Endothelial cell (in vitro differentiated cells): ENCODE results near the gene DVL1. TPM values are rescaled to one million over a fixed set of nuclear protein-coding genes. Genes with fewer than 3 reads are reported as not detected.
A peak's percentile ranks its signal among the peaks of the same experiment; 100 is the strongest.

Experiments
- DNase-seq: peaks from one replicate; pipeline ENCODE4 v3.0.0; 2021; ENCODE audit warnings: low spot score
- H3K27ac Mint-ChIP-seq: one replicate; pipeline ENCODE4 v1.8.0; 2021; ENCODE audit warnings: mixed read lengths, inconsistent platforms; ENCODE audit not compliant: unreplicated experiment
- H3K27me3 Mint-ChIP-seq: one replicate; pipeline ENCODE4 v1.8.0; 2021; ENCODE audit warnings: mild to moderate bottlenecking, moderate library complexity, mixed read lengths, inconsistent platforms; ENCODE audit not compliant: unreplicated experiment
- H3K36me3 Mint-ChIP-seq: one replicate; pipeline ENCODE4 v1.8.0; 2021; ENCODE audit warnings: mild to moderate bottlenecking, low read depth, mixed read lengths, inconsistent platforms; ENCODE audit not compliant: unreplicated experiment
- H3K4me1 Mint-ChIP-seq: one replicate; pipeline ENCODE4 v1.8.0; 2021; ENCODE audit warnings: mild to moderate bottlenecking, mixed read lengths, inconsistent platforms; ENCODE audit not compliant: unreplicated experiment
- H3K4me3 Mint-ChIP-seq: one replicate; pipeline ENCODE4 v1.8.0; 2021; ENCODE audit warnings: mild to moderate bottlenecking, mixed read lengths, inconsistent platforms; ENCODE audit not compliant: unreplicated experiment
- H3K9me3 Mint-ChIP-seq: one replicate; pipeline ENCODE4 v1.8.0; 2021; ENCODE audit warnings: mixed read lengths, inconsistent platforms; ENCODE audit not compliant: unreplicated experiment
- CTCF ChIP-seq: fragments of 200-600 bp; sonication (generic); IDR thresholded peaks from one replicate; pipeline ENCODE4 v1.5.0; 2021; ENCODE audit warnings: antibody characterized with exemption; ENCODE audit not compliant: unreplicated experiment
- total RNA-seq: library from RNA; stranded (reverse); fragmentation: NEBNext Ultra II Directional; extraction: Animal tissue kit (Norgen Biotek cat#: 25700); gene quantifications from one replicate; pipeline ENCODE4 v1.2.1, GENCODE V29; 2021; ENCODE audit not compliant: unreplicated experiment

Gene DVL1
- total RNA-seq, 1 donor from 2014 or later, result 26.7 TPM

- TF ChIP-seq CTCF, result peak; percentile 66
- H3K4me3 Mint-ChIP-seq, result no peak overlapping the region
- peaks cover 4% of the 10 kb centered on the region for H3K27me3 Mint-ChIP-seq
- H3K9me3 Mint-ChIP-seq, result no peaks in the 10 kb centered on the region
- no peaks in the 10 kb centered on the region for H3K36me3 Mint-ChIP-seq
- H3K27ac Mint-ChIP-seq, result no peak overlapping the region
- H3K4me1 Mint-ChIP-seq, result no peaks in the 10 kb centered on the region
- DNase-seq, result peak; percentile 75
These were observed 57.4 kb downstream of the DVL1 start for GRCh38 chr1:1291548-1292441.

- Mint-ChIP-seq H3K27ac (no peak overlapping the region), H3K27me3 (peaks cover 4% of the 10 kb centered on the region), H3K9me3 (no peaks in the 10 kb centered on the region), H3K36me3 (no peaks in the 10 kb centered on the region), H3K4me1 (no peaks in the 10 kb centered on the region), H3K4me3 (no peak overlapping the region)
- no peak for TF ChIP-seq CTCF
- DNase-seq, result no peak
These were observed 58.1 kb downstream of the DVL1 start for GRCh38 chr1:1291023-1291528.

GRCh38 chr1:1290238-1290731 lies 58.9 kb downstream of the DVL1 start:
- peak; percentile 87 for DNase-seq
- TF ChIP-seq CTCF, result peak; percentile 50
- no peak overlapping the region for H3K4me3 Mint-ChIP-seq

GRCh38 chr1:1287288-1288110 lies 61.7 kb downstream of the DVL1 start:
- H3K36me3 Mint-ChIP-seq, result no peaks in the 10 kb centered on the region
- H3K4me3 Mint-ChIP-seq, result no peak overlapping the region
- DNase-seq, result no peak
- H3K27me3 Mint-ChIP-seq, result peaks cover 8% of the 10 kb centered on the region
- H3K9me3 Mint-ChIP-seq, result no peaks in the 10 kb centered on the region
- no peak overlapping the region for H3K27ac Mint-ChIP-seq
- no peak for TF ChIP-seq CTCF
- no peaks in the 10 kb centered on the region for H3K4me1 Mint-ChIP-seq

More at GRCh38 chr1:1290238-1290731, 58.9 kb downstream of the DVL1 start:
- Mint-ChIP-seq H3K27me3 (peaks cover 4% of the 10 kb centered on the region), H3K4me1 (no peaks in the 10 kb centered on the region), H3K9me3 (no peaks in the 10 kb centered on the region), H3K27ac (no peak overlapping the region), H3K36me3 (no peaks in the 10 kb centered on the region)
